SK-N-SH treated with all-trans-retinoic acid at 6 μM for 48 hours (cell line): ENCODE data around the gene GDF11.

ENCODE experiments used
- CREB5 ChIP-seq: fragments of 250-450 bp; sonication (Bioruptor Pico); IDR thresholded peaks from 2 replicates; pipeline ENCODE4 v1.5.1; 2020; ENCODE audit warnings: low read depth, mild to moderate bottlenecking, moderate library complexity
- CSDC2 ChIP-seq: fragments of 250-450 bp; sonication (Bioruptor Pico); IDR thresholded peaks from 2 replicates; pipeline ENCODE4 v1.5.0; 2020; ENCODE audit warnings: mild to moderate bottlenecking, moderate library complexity
- ESRRG ChIP-seq: fragments of 250-450 bp; sonication (Bioruptor Pico); IDR thresholded peaks from 2 replicates; pipeline ENCODE4 v1.6.1; 2021; ENCODE audit warnings: mild to moderate bottlenecking
- PATZ1 ChIP-seq: fragments of 250-450 bp; sonication (Bioruptor Pico); IDR thresholded peaks from 2 replicates; pipeline ENCODE4 v1.8.0; 2020; ENCODE audit warnings: mild to moderate bottlenecking, moderate library complexity, borderline replicate concordance
- PPARA ChIP-seq: fragments of 250-450 bp; sonication (Bioruptor Pico); IDR thresholded peaks from 2 replicates; pipeline ENCODE4 v1.5.0; 2020; ENCODE audit warnings: mild to moderate bottlenecking, borderline replicate concordance
- RARB ChIP-seq: fragments of 250-450 bp; sonication (Bioruptor Pico); IDR thresholded peaks from 2 replicates; pipeline ENCODE4 v1.8.0; 2021; ENCODE audit warnings: mild to moderate bottlenecking, moderate library complexity
- SNAI2 ChIP-seq: fragments of 250-450 bp; sonication (Bioruptor Pico); IDR thresholded peaks from 2 replicates; pipeline ENCODE4 v1.5.0; 2020; ENCODE audit warnings: mild to moderate bottlenecking, moderate library complexity
- TCF4 ChIP-seq: fragments of 250-450 bp; sonication (Bioruptor Pico); IDR thresholded peaks from 2 replicates; pipeline ENCODE4 v1.8.0; 2021; ENCODE audit warnings: mild to moderate bottlenecking, moderate library complexity, borderline replicate concordance
- TSHZ2 ChIP-seq: fragments of 250-450 bp; sonication (Bioruptor Pico); IDR thresholded peaks from 2 replicates; pipeline ENCODE4 v1.5.0; 2020; ENCODE audit warnings: mild to moderate bottlenecking, moderate library complexity
- ZFP3 ChIP-seq: fragments of 250-450 bp; sonication (Bioruptor Pico); IDR thresholded peaks from 2 replicates; pipeline ENCODE4 v1.5.0; 2020; ENCODE audit warnings: mild to moderate bottlenecking, moderate library complexity
- ZFP30 ChIP-seq: fragments of 450-650 bp; formaldehyde crosslinking; IDR thresholded peaks from 2 replicates; pipeline ENCODE4 v1.5.0; 2022; ENCODE audit warnings: mild to moderate bottlenecking, moderate library complexity
- ZNF565 ChIP-seq: fragments of 450-650 bp; formaldehyde crosslinking; conservative IDR thresholded peaks from 2 replicates; pipeline ENCODE4 v1.5.0; 2020; ENCODE audit warnings: low read depth, mild to moderate bottlenecking, moderate library complexity
- ZNF70 ChIP-seq: fragments of 450-650 bp; formaldehyde crosslinking; IDR thresholded peaks from 2 replicates; pipeline ENCODE4 v1.5.0; 2020; ENCODE audit warnings: mild to moderate bottlenecking, moderate library complexity
- ZNF8 ChIP-seq: fragments of 450-650 bp; formaldehyde crosslinking; IDR thresholded peaks from 2 replicates; pipeline ENCODE4 v1.5.0; 2020; ENCODE audit warnings: mild to moderate bottlenecking, moderate library complexity

- TF ChIP-seq ZNF70 (no peak), ZFP3 (no peak), TSHZ2 (no peak), PATZ1 (no peak), ZNF8 (CRISPR knock-in tag) (no peak), CREB5 (no peak), ZNF565 (no peak), RARB (CRISPR knock-in tag) (no peak), ESRRG (CRISPR knock-in tag) (no peak), ZFP30 (CRISPR knock-in tag) (no peak), PPARA (CRISPR knock-in tag) (no peak), TCF4 (no peak), CSDC2 (CRISPR knock-in tag) (no peak), SNAI2 (CRISPR knock-in tag) (no peak)
These were observed 31.0 kb upstream of the GDF11 start for GRCh38 chr12:55711786-55712553.
